Measurements from ENCODE around the gene PRIMA1.

Gene PRIMA1

DNA sequence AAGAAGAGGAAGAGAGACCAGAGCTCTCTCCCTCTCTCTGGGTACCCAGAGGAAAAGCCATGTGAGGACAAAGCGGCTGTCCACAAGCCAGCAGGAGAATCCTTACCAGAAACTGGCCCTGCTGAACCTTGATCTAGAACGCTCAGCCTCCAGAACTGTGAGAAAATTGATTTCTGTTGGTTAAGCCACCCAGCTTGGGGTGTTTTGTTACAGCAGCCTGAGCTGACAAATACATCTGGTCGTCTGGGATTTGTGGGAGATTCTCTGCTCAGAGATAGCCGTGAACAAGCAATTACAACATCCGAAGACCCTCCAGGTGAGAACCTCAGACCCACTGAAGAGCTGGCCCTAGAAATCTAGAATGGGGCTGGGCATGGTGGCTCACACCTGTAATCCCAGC lies 6.5 kb upstream of the PRIMA1 start:
- no peak overlapping the region for H3K4me3 ChIP-seq (replicated peaks; ENCODE audit: low read depth, low read length)
- no peak for TF ChIP-seq CTCF (IDR thresholded peaks at IDR 0.05; ENCODE audit: low read depth, low read length, missing control alignments)
- no peak for DNase-seq (ENCODE audit: extremely low read depth, low read depth)

- no peak overlapping the region for H3K4me3 ChIP-seq (replicated peaks; ENCODE audit: low read depth, low read length)
- no peak for DNase-seq (ENCODE audit: extremely low read depth, low read depth)
- no peak for TF ChIP-seq CTCF (IDR thresholded peaks at IDR 0.05; ENCODE audit: low read depth, low read length, missing control alignments)
Measured at GRCh38 chr14:93793555-93794324, 5.5 kb upstream of the PRIMA1 start.

DNA sequence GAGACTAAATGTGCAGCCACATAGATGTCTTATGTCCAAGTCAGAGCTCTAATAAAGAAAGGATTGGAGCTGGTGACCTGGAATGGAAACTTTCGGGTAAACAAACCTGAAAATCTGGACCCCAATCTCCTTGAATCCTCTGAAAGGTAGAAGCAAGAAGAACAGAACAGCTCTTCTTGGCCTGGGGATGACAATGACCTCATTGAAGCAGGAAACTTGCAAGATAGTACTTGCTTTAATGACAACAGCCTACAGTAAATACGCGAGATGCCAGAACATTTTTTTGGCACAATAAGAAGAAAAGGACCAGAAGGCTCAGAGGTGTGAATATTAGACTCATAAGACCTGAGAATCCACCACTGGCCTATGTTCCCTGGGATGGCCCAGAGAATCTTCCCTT lies 4.1 kb upstream of the PRIMA1 start:
- DNase-seq (ENCODE audit: extremely low read depth, low read depth), result no peak
- no peak for TF ChIP-seq CTCF (IDR thresholded peaks at IDR 0.05; ENCODE audit: low read depth, low read length, missing control alignments)

GRCh38 chr14:93790966-93791365 lies 2.7 kb upstream of the PRIMA1 start:
- TF ChIP-seq CTCF (IDR thresholded peaks at IDR 0.05; ENCODE audit: low read depth, low read length, missing control alignments), result no peak
- no peak overlapping the region for H3K4me3 ChIP-seq (replicated peaks; ENCODE audit: low read depth, low read length)
- no peak for DNase-seq (ENCODE audit: extremely low read depth, low read depth)

More for the DNA sequence above, 4.1 kb upstream of the PRIMA1 start:
- no peak overlapping the region for H3K4me3 ChIP-seq (replicated peaks; ENCODE audit: low read depth, low read length)

GRCh38 chr14:93789228-93790130 lies 1.2 kb upstream of the PRIMA1 start:
- no peak for TF ChIP-seq CTCF (IDR thresholded peaks at IDR 0.05; ENCODE audit: low read depth, low read length, missing control alignments)
- H3K4me3 ChIP-seq (replicated peaks; ENCODE audit: low read depth, low read length), result no peak overlapping the region
- DNase-seq (ENCODE audit: extremely low read depth, low read depth), result no peak

GRCh38 chr14:93788543-93789227 lies 400 bp upstream of the PRIMA1 start:
- TF ChIP-seq CTCF (IDR thresholded peaks at IDR 0.05; ENCODE audit: low read depth, low read length, missing control alignments), result no peak
- no peak for DNase-seq (ENCODE audit: extremely low read depth, low read depth)
- H3K4me3 ChIP-seq (replicated peaks; ENCODE audit: low read depth, low read length), result no peak overlapping the region
